NCI-H146 treated with DMSO at 0.1 percent for 48 hours (cell line): ENCODE measurements around the gene ATXN7.
A peak's percentile ranks its signal among the peaks of the same experiment; 100 is the strongest.

ENCODE experiments used
- DNase-seq: peaks from one replicate; lab custom pipeline; 2025; ENCODE audit not compliant: unreplicated experiment; lab: John Stamatoyannopoulos, UW

ATXN7 gene

GRCh38 chr3:64011685-64012084 lies 148.0 kb downstream of the ATXN7 start:
- no peak for DNase-seq

GRCh38 chr3:64016941-64017620 lies 153.4 kb downstream of the ATXN7 start:
- DNase-seq, result no peak

GRCh38 chr3:64019271-64019670 lies 155.6 kb downstream of the ATXN7 start:
- DNase-seq, result no peak

- DNase-seq, result no peak
These were observed 156.2 kb downstream of the ATXN7 start for GRCh38 chr3:64019879-64020278.

GRCh38 chr3:64021922-64022321 lies 158.3 kb downstream of the ATXN7 start:
- no peak for DNase-seq

- no peak for DNase-seq
These were observed 159.0 kb downstream of the ATXN7 start for GRCh38 chr3:64022451-64023186.

GRCh38 chr3:64023187-64023860 lies 159.7 kb downstream of the ATXN7 start, which contains the start of gene PSMD6:
Gene PSMD6, minus strand, starts transcription at chr3:64023494. Its CDS starts 75 bp downstream, at chr3:64023419.
- DNase-seq, result peak; percentile 52

- DNase-seq, result no peak
These were observed 160.2 kb downstream of the ATXN7 start for GRCh38 chr3:64023861-64024223.

- no peak for DNase-seq
These were observed 162.7 kb downstream of the ATXN7 start for GRCh38 chr3:64026346-64026745.

- no peak for DNase-seq
These were observed 164.0 kb downstream of the ATXN7 start for GRCh38 chr3:64027658-64028057.

GRCh38 chr3:64028754-64029153 lies 165.1 kb downstream of the ATXN7 start:
- DNase-seq, result no peak

- no peak for DNase-seq
These were observed 165.6 kb downstream of the ATXN7 start for GRCh38 chr3:64029287-64029686.

- DNase-seq, result peak; percentile 60
These were observed 167.1 kb downstream of the ATXN7 start for GRCh38 chr3:64030741-64031140.

- DNase-seq, result no peak
These were observed 168.2 kb downstream of the ATXN7 start for GRCh38 chr3:64031540-64032508.

- no peak for DNase-seq
These were observed 169.4 kb downstream of the ATXN7 start for GRCh38 chr3:64033069-64033468.

GRCh38 chr3:64037084-64037483 lies 173.4 kb downstream of the ATXN7 start:
- DNase-seq, result no peak

- DNase-seq, result no peak
These were observed 174.6 kb downstream of the ATXN7 start for GRCh38 chr3:64038253-64038767.

- no peak for DNase-seq
These were observed 175.7 kb downstream of the ATXN7 start for GRCh38 chr3:64039332-64039731.

GRCh38 chr3:64039981-64040733 lies 176.5 kb downstream of the ATXN7 start:
- no peak for DNase-seq

- DNase-seq, result no peak
These were observed 179.3 kb downstream of the ATXN7 start for GRCh38 chr3:64042952-64043351.
